SK-N-SH (cell line): ENCODE measurements around the gene CACNA1G. TPM values are rescaled to one million over a fixed set of nuclear protein-coding genes. Genes with fewer than 3 reads are reported as not detected.

ENCODE experiments used
- CTCF ChIA-PET: fragments of 300-600, 350-600 bp; formaldehyde crosslinking; extraction: SDS; loops from one replicate; lab custom pipeline; 2021; lab: Yijun Ruan, JAX
- POLR2A ChIA-PET: fragments of 350-600 bp; sonication (Branson Sonifier 250); formaldehyde crosslinking; extraction: SDS; loops from one replicate; lab custom pipeline; 2020; ENCODE audit warnings: antibody characterized with exemption, inconsistent platforms; lab: Yijun Ruan, JAX
- DNase-seq: peaks from one replicate; pipeline ENCODE4 v3.0.0; 2012
- H2AFZ ChIP-seq: fragments of 200-600 bp; sonication (generic); 2 replicates; pipeline ENCODE4 v1.8.1; 2016; ENCODE audit warnings: antibody characterized with exemption, mild to moderate bottlenecking, low read depth
- H3F3A ChIP-seq: fragments of 200-600 bp; sonication (generic); replicated peaks from 2 replicates; pipeline ENCODE3; 2016; ENCODE audit warnings: antibody characterized with exemption, mild to moderate bottlenecking; ENCODE audit not compliant: insufficient read depth
- H3K27ac ChIP-seq, 2 experiments: fragments of 200-500 bp in 1 of 2; fragments of 200-600 bp in 1 of 2; sonication (Bioruptor generic) in 1 of 2; sonication (generic), shearing (Covaris generic) in 1 of 2; 2 replicates each; pipeline versions ENCODE4 v1.5.1 to v1.6.1; 2014 to 2016; ENCODE audit warnings: low read depth in 2 of 2, inconsistent platforms in 1 of 2, low read length in 1 of 2, mild to moderate bottlenecking in 1 of 2, mixed read lengths in 1 of 2
- H3K27me3 ChIP-seq: fragments of 200-600 bp; sonication (generic), shearing (Covaris generic); 2 replicates; pipeline ENCODE4 v1.6.1; 2016; ENCODE audit warnings: mixed run types; ENCODE audit not compliant: insufficient read depth
- H3K36me3 ChIP-seq, 2 experiments: fragments of 200-500 bp in 1 of 2; fragments of 200-600 bp in 1 of 2; sonication (Bioruptor generic) in 1 of 2; sonication (generic) in 1 of 2; replicated peaks in 1 of 2; 2 replicates each; pipeline versions ENCODE3 to v1.5.1; 2014 to 2016; ENCODE audit warnings: low read length in 1 of 2, mild to moderate bottlenecking in 1 of 2; ENCODE audit not compliant: insufficient read depth in 2 of 2, control insufficient read depth in 1 of 2
- H3K4me1 ChIP-seq, 2 experiments: fragments of 200-500 bp in 1 of 2; fragments of 200-600 bp in 1 of 2; sonication (Bioruptor generic) in 1 of 2; sonication (generic), shearing (Covaris generic) in 1 of 2; 2 replicates each; pipeline versions ENCODE4 v1.5.1 to v1.6.1; 2014 to 2016; ENCODE audit warnings: low read depth in 1 of 2, low read length in 1 of 2, mixed run types in 1 of 2; ENCODE audit not compliant: insufficient read depth in 2 of 2, control insufficient read depth in 1 of 2
- H3K4me2 ChIP-seq: fragments of 200-600 bp; sonication (generic), shearing (Covaris generic); 2 replicates; pipeline ENCODE4 v1.6.1; 2017; ENCODE audit warnings: mixed run types
- H3K4me3 ChIP-seq, 2 experiments: fragments of 200-500 bp in 1 of 2; fragments of 200-600 bp in 1 of 2; sonication (Bioruptor generic) in 1 of 2; sonication (generic), shearing (Covaris generic) in 1 of 2; 2 replicates each; pipeline versions ENCODE4 v1.5.1 to v1.8.1; 2014 to 2016; ENCODE audit warnings: low read depth in 2 of 2, inconsistent platforms in 1 of 2, low read length in 1 of 2, mild to moderate bottlenecking in 1 of 2, mixed read lengths in 1 of 2, moderate library complexity in 1 of 2
- H3K79me2 ChIP-seq: fragments of 200-600 bp; sonication (generic); 2 replicates; pipeline ENCODE4 v1.8.1; 2017; ENCODE audit warnings: mild to moderate bottlenecking; ENCODE audit not compliant: insufficient read depth
- H3K9ac ChIP-seq: fragments of 200-600 bp; sonication (generic); 2 replicates; pipeline ENCODE4 v1.6.1; 2017; ENCODE audit warnings: mixed run types
- H3K9me2 ChIP-seq: fragments of 200-600 bp; sonication (generic); 2 replicates; pipeline ENCODE4 v1.6.1; 2017; ENCODE audit warnings: mixed run types
- H3K9me3 ChIP-seq: fragments of 200-600 bp; sonication (generic); 2 replicates; pipeline ENCODE4 v1.6.1; 2017; ENCODE audit warnings: mixed run types, mild to moderate bottlenecking, moderate library complexity
- H4K20me1 ChIP-seq: fragments of 200-600 bp; sonication (generic); 2 replicates; pipeline ENCODE4 v1.6.1; 2017; ENCODE audit warnings: mild to moderate bottlenecking, mixed run types; ENCODE audit not compliant: insufficient read depth
- CHD2 ChIP-seq: fragments of 150-350 bp; IDR thresholded peaks from 2 replicates; pipeline ENCODE4 v1.6.1; 2018; ENCODE audit warnings: low read length; ENCODE audit not compliant: partially characterized antibody
- ELF1 ChIP-seq: IDR thresholded peaks from 2 replicates; pipeline ENCODE4 v1.4.0; 2012
- EZH2phosphoT487 ChIP-seq: fragments of 200-600 bp; sonication (generic); IDR thresholded peaks from 2 replicates; pipeline ENCODE4 v1.6.1; 2017; ENCODE audit warnings: low read depth, mixed run types, mild to moderate bottlenecking, antibody characterized with exemption, moderate library complexity, borderline replicate concordance
- FOSL2 ChIP-seq: IDR thresholded peaks from 2 replicates; pipeline ENCODE4 v1.4.0; 2012; ENCODE audit warnings: low read depth, mild to moderate bottlenecking, moderate library complexity, borderline replicate concordance
- FOXM1 ChIP-seq: IDR thresholded peaks from 2 replicates; pipeline ENCODE4 v1.4.0; 2012; ENCODE audit warnings: low read depth, mild to moderate bottlenecking
- GABPA ChIP-seq: IDR thresholded peaks from 2 replicates; pipeline ENCODE4 v1.4.0; 2012; ENCODE audit warnings: low read depth, mild to moderate bottlenecking
- GATA2 ChIP-seq: sonication (generic); formaldehyde crosslinking; IDR thresholded peaks from 2 replicates; pipeline ENCODE4 v1.5.0; 2020; ENCODE audit warnings: mild to moderate bottlenecking, missing genetic modification reagents
- JUND ChIP-seq: IDR thresholded peaks from 2 replicates; pipeline ENCODE4 v1.4.0; 2012
- MEF2A ChIP-seq: IDR thresholded peaks from 2 replicates; pipeline ENCODE4 v1.4.0; 2012; ENCODE audit warnings: low read depth, borderline replicate concordance
- POLR2AphosphoS5 ChIP-seq: IDR thresholded peaks from 2 replicates; pipeline ENCODE4 v1.6.1; 2012; ENCODE audit warnings: low read depth, low read length
- RAD21 ChIP-seq: IDR thresholded peaks from 2 replicates; pipeline ENCODE4 v1.6.1; 2012; ENCODE audit warnings: mild to moderate bottlenecking, low read length
- RXRA ChIP-seq: IDR thresholded peaks from 2 replicates; pipeline ENCODE4 v1.4.0; 2012; ENCODE audit warnings: low read depth, mild to moderate bottlenecking, borderline replicate concordance
- SIN3A ChIP-seq: IDR thresholded peaks from 2 replicates; pipeline ENCODE4 v1.6.1; 2012; ENCODE audit warnings: low read depth, mild to moderate bottlenecking, low read length, moderate library complexity, borderline replicate concordance
- SMC3 ChIP-seq: IDR thresholded peaks from 2 replicates; pipeline ENCODE4 v1.6.1; 2012; ENCODE audit warnings: low read depth, low read length, improper control_type of control experiment
- TCF12 ChIP-seq: IDR thresholded peaks from 2 replicates; pipeline ENCODE4 v1.4.0; 2012
- TEAD4 ChIP-seq: IDR thresholded peaks from 2 replicates; pipeline ENCODE4 v1.4.0; 2012; ENCODE audit warnings: mild to moderate bottlenecking, borderline replicate concordance; ENCODE audit not compliant: insufficient read depth
- WGBS: methylation state at CpG from one replicate; pipeline ENCODE4 v1.1.6; 2017; ENCODE audit warnings: low lambda C conversion rate; 5-methylcytosine and 5-hydroxymethylcytosine counted together
- polyA plus RNA-seq, 3 experiments: library from polyadenylated mRNA; depleted of rRNA; stranded (reverse); fragments of >200 nt; gene quantifications; 2 replicates each; pipeline ENCODE4 v1.2.3, GENCODE V29; 2012
- TF ChIP-seq, protein P1 (sequence below): IDR thresholded peaks from 2 replicates; pipeline ENCODE4 v1.4.0; 2012; ENCODE audit warnings: low read depth
- TF ChIP-seq, protein P2 (sequence below): fragments of 200-600 bp; sonication (generic); IDR thresholded peaks from 2 replicates; pipeline ENCODE4 v1.6.1; 2017; ENCODE audit warnings: antibody characterized with exemption, mild to moderate bottlenecking, moderate library complexity
- TF ChIP-seq, protein P3 (sequence below): fragments of 150-350 bp; IDR thresholded peaks from 2 replicates; pipeline ENCODE4 v1.6.1; 2016; ENCODE audit warnings: mild to moderate bottlenecking, low read depth, low read length

The CACNA1G gene
- polyA plus RNA-seq, 1 of the 3 experiments (the other 2 are of a cell fraction), result 0.21 TPM

DNA sequence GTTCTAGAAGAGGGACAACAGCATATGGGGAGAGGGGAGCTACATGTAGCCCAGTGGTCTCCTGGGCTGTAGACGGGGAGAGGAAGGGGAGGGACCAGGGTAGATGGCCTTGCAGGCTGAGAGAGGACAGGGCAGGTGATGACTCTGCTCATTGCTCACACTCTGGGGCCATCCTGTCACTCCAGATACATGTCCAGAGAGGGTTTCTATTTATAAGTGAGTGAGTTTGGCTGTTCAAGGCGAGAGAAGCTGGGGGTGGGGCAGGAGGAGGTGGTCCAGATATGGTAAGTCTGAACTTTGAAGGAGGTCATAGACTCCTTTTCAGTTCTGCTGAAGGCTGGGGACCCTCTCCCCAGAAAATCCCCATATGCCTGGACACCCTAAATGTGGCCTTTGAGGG is 22.2 kb downstream of the CACNA1G start:
- Histone ChIP-seq H3F3A (no peaks in the 10 kb centered on the region), H3K9ac (no peak overlapping the region), H3K27ac (no peak overlapping the region), H3K27me3 (peaks cover 24% of the 10 kb centered on the region), H4K20me1 (no peaks in the 10 kb centered on the region), H3K9me3 (no peaks in the 10 kb centered on the region), H3K4me2 (no peak overlapping the region), H3K79me2 (no peaks in the 10 kb centered on the region), H2AFZ (no peak overlapping the region), H3K4me3 (no peak overlapping the region), H3K9me2 (no peaks in the 10 kb centered on the region), H3K36me3 (no peaks in the 10 kb centered on the region), H3K4me1 (peaks cover 0 to 29% of the 10 kb centered on the region in 2 experiments; a peak in 1 of 4 replicates)
- ChIA-PET POLR2A (no interaction called here), CTCF (interaction anchor here (1.0 to 12.9 kb wide), 7 partner anchors 13 to 200 kb away, joined by 3 to 163 read pairs (median 3); no protein-coding TSS in a partner anchor)
- WGBS, result 75% methylated on average over 2 of the region's 2 CpGs
- TF ChIP-seq GATA2 (no peak), RXRA (no peak), RAD21 (no peak), TCF12 (no peak), POLR2AphosphoS5 (no peak), SMC3 (no peak), ELF1 (no peak), JUND (no peak), SIN3A (no peak), MEF2A (no peak), CHD2 (no peak), GABPA (no peak)
- TF ChIP-seq, protein P1, sequence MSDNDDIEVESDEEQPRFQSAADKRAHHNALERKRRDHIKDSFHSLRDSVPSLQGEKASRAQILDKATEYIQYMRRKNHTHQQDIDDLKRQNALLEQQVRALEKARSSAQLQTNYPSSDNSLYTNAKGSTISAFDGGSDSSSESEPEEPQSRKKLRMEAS, result no peak
- DNase-seq, result no peak

DNA sequence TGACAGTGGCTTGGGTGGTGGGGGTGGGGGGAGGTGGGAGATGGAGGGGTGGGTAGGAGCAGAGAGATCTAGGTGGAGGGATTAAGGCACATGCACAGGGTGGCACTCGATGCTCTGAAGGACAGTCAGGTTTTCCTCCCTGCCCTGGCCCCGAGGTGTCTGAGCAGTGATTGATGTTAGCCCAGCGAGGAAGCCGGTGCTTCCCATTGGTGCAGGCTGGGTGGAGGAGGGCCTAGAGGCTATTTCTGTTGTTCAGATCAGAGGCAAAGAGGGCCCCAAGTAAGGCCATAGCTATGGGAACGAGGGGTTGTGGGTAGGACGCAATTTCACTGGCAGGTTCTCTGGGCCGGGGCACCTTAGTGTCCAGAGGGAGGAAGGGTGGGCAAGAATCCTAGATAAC is 23.1 kb downstream of the CACNA1G start:
- WGBS, result 86% methylated on average over 7 of the region's 7 CpGs
- H3K4me3 ChIP-seq, result no peak overlapping the region
- no peak for DNase-seq
- no peaks in the 10 kb centered on the region for H3K79me2 ChIP-seq
- H3K27ac ChIP-seq, result no peak overlapping the region
- no peak overlapping the region for H3K4me2 ChIP-seq
- H4K20me1 ChIP-seq, result no peaks in the 10 kb centered on the region
- H3F3A ChIP-seq, result no peaks in the 10 kb centered on the region
- H3K4me1 ChIP-seq, result peaks cover 0 to 36% of the 10 kb centered on the region in 2 experiments; a peak in 1 of 4 replicates
- H3K9ac ChIP-seq, result no peak overlapping the region
- no peak overlapping the region for H2AFZ ChIP-seq
- no peaks in the 10 kb centered on the region for H3K9me2 ChIP-seq
- TF ChIP-seq TEAD4, result no peak
- TF ChIP-seq, protein P2, sequence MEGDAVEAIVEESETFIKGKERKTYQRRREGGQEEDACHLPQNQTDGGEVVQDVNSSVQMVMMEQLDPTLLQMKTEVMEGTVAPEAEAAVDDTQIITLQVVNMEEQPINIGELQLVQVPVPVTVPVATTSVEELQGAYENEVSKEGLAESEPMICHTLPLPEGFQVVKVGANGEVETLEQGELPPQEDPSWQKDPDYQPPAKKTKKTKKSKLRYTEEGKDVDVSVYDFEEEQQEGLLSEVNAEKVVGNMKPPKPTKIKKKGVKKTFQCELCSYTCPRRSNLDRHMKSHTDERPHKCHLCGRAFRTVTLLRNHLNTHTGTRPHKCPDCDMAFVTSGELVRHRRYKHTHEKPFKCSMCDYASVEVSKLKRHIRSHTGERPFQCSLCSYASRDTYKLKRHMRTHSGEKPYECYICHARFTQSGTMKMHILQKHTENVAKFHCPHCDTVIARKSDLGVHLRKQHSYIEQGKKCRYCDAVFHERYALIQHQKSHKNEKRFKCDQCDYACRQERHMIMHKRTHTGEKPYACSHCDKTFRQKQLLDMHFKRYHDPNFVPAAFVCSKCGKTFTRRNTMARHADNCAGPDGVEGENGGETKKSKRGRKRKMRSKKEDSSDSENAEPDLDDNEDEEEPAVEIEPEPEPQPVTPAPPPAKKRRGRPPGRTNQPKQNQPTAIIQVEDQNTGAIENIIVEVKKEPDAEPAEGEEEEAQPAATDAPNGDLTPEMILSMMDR, result no peak
- TF ChIP-seq FOXM1, result no peak
- no peak for TF ChIP-seq JUND
- TF ChIP-seq EZH2phosphoT487, result no peak
- TF ChIP-seq, protein P3, sequence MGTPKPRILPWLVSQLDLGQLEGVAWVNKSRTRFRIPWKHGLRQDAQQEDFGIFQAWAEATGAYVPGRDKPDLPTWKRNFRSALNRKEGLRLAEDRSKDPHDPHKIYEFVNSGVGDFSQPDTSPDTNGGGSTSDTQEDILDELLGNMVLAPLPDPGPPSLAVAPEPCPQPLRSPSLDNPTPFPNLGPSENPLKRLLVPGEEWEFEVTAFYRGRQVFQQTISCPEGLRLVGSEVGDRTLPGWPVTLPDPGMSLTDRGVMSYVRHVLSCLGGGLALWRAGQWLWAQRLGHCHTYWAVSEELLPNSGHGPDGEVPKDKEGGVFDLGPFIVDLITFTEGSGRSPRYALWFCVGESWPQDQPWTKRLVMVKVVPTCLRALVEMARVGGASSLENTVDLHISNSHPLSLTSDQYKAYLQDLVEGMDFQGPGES, result no peak
- no peak for TF ChIP-seq FOSL2
- no peak for TF ChIP-seq GABPA
- TF ChIP-seq MEF2A, result no peak
- TF ChIP-seq, protein P1, result no peak
- no peak for TF ChIP-seq TCF12
- TF ChIP-seq, all 33 proteins: peak for 0
- ChIA-PET POLR2A (no interaction called here), CTCF (interaction anchor here (0.6 to 12.9 kb wide), 8 partner anchors 14 to 258 kb away, joined by 3 to 163 read pairs (median 3); no protein-coding TSS in a partner anchor)
- Histone ChIP-seq H3K36me3 (no peaks in the 10 kb centered on the region), H3K27me3 (peaks cover 21% of the 10 kb centered on the region), H3K9me3 (no peaks in the 10 kb centered on the region)
